Activated T-helper 17 cell treated with anti-CD3 and anti-CD28 coated beads, Interleukin-2, amount 50 U/mL, for 72 hours (primary cell): ENCODE measurements around the gene NCAPG2. TPM values are rescaled to one million over a fixed set of nuclear protein-coding genes. Genes with fewer than 3 reads are reported as not detected.
A peak's percentile ranks its signal among the peaks of the same experiment; 100 is the strongest.

Source experiments
- ATAC-seq: fragments of 150-1000 bp; cut with Tn5 transposase; replicated peaks from 2 replicates; pipeline ENCODE4 v1.10.0; 2021; ENCODE audit warnings: mild to moderate bottlenecking, moderate library complexity
- H3K27ac Mint-ChIP-seq: one replicate; pipeline ENCODE4 v1.8.0; 2022; ENCODE audit warnings: mixed read lengths
- H3K27me3 Mint-ChIP-seq: one replicate; pipeline ENCODE4 v1.8.0; 2022; ENCODE audit warnings: mixed read lengths
- H3K36me3 Mint-ChIP-seq: one replicate; pipeline ENCODE4 v1.8.0; 2022; ENCODE audit warnings: low read depth, mild to moderate bottlenecking, mixed read lengths
- H3K4me1 Mint-ChIP-seq: one replicate; pipeline ENCODE4 v1.8.0; 2022; ENCODE audit warnings: mixed read lengths
- H3K4me3 Mint-ChIP-seq: one replicate; pipeline ENCODE4 v1.8.0; 2022; ENCODE audit warnings: mild to moderate bottlenecking, mixed read lengths
- H3K9me3 Mint-ChIP-seq: one replicate; pipeline ENCODE4 v1.8.0; 2022; ENCODE audit warnings: mixed read lengths
- total RNA-seq, 2 donors: library from RNA; stranded (reverse); gene quantifications; one replicate each; pipeline ENCODE4 v1.2.3, GENCODE V29; 2022

The NCAPG2 gene
- total RNA-seq = 100 to 1,000 TPM; 129 to 141 TPM

GRCh38 chr7:158704524-158705233 is at the start of gene NCAPG2:
Gene NCAPG2 (minus strand): TSS chr7:158704804. CDS start chr7:158701899, 2,905 bp downstream.
- peaks cover 24% of the 10 kb centered on the region for H3K4me1 Mint-ChIP-seq

GRCh38 chr7:158753900-158754299 is 49.3 kb upstream of the NCAPG2 start:
- Mint-ChIP-seq H3K27me3 (no peaks in the 10 kb centered on the region), H3K4me1 (peaks cover 8% of the 10 kb centered on the region), H3K9me3 (no peaks in the 10 kb centered on the region), H3K27ac (no peak overlapping the region), H3K4me3 (no peak overlapping the region), H3K36me3 (peaks cover 90% of the 10 kb centered on the region)
- no peak for ATAC-seq

More at GRCh38 chr7:158704524-158705233, at the start of gene NCAPG2:
- peak within 1 kb of the TSS; percentile 82 for H3K4me3 Mint-ChIP-seq
- H3K27me3 Mint-ChIP-seq = no peaks in the 10 kb centered on the region
- peak within 1 kb of the TSS; percentile 25 for H3K27ac Mint-ChIP-seq
- H3K9me3 Mint-ChIP-seq = no peaks in the 10 kb centered on the region
- H3K36me3 Mint-ChIP-seq = peaks cover 37% of the 10 kb centered on the region
- ATAC-seq = peak; percentile 98

- H3K27me3 Mint-ChIP-seq = no peaks in the 10 kb centered on the region
- H3K4me3 Mint-ChIP-seq = no peak overlapping the region
- H3K36me3 Mint-ChIP-seq = peaks cover 90% of the 10 kb centered on the region
- H3K9me3 Mint-ChIP-seq = no peaks in the 10 kb centered on the region
- no peak for ATAC-seq
- no peaks in the 10 kb centered on the region for H3K4me1 Mint-ChIP-seq
- no peak overlapping the region for H3K27ac Mint-ChIP-seq
Observed at GRCh38 chr7:158751751-158752150, 47.1 kb upstream of the NCAPG2 start.

GRCh38 chr7:158751199-158751598 is 46.6 kb upstream of the NCAPG2 start:
- ATAC-seq = no peak
- Mint-ChIP-seq H3K4me1 (no peaks in the 10 kb centered on the region), H3K4me3 (no peak overlapping the region), H3K9me3 (no peaks in the 10 kb centered on the region), H3K36me3 (peaks cover 90% of the 10 kb centered on the region), H3K27ac (no peak overlapping the region), H3K27me3 (no peaks in the 10 kb centered on the region)

GRCh38 chr7:158750702-158751101 is 46.1 kb upstream of the NCAPG2 start:
- Mint-ChIP-seq H3K36me3 (peaks cover 91% of the 10 kb centered on the region), H3K27ac (no peak overlapping the region), H3K4me3 (no peak overlapping the region), H3K4me1 (no peaks in the 10 kb centered on the region), H3K9me3 (no peaks in the 10 kb centered on the region), H3K27me3 (no peaks in the 10 kb centered on the region)
- no peak for ATAC-seq

GRCh38 chr7:158749396-158749795 is 44.8 kb upstream of the NCAPG2 start:
- no peak for ATAC-seq
- H3K27me3 Mint-ChIP-seq = no peaks in the 10 kb centered on the region
- no peak overlapping the region for H3K4me3 Mint-ChIP-seq
- no peaks in the 10 kb centered on the region for H3K4me1 Mint-ChIP-seq
- peak overlapping the region; percentile 24 for H3K27ac Mint-ChIP-seq
- no peaks in the 10 kb centered on the region for H3K9me3 Mint-ChIP-seq
- peaks cover 91% of the 10 kb centered on the region for H3K36me3 Mint-ChIP-seq

- no peak for ATAC-seq
Observed at GRCh38 chr7:158748335-158748734, 43.7 kb upstream of the NCAPG2 start.

GRCh38 chr7:158747408-158747807 is 42.8 kb upstream of the NCAPG2 start:
- Mint-ChIP-seq H3K36me3 (peaks cover 95% of the 10 kb centered on the region), H3K4me1 (no peaks in the 10 kb centered on the region), H3K27ac (peak overlapping the region; percentile 39), H3K27me3 (no peaks in the 10 kb centered on the region), H3K4me3 (no peak overlapping the region), H3K9me3 (no peaks in the 10 kb centered on the region)
- ATAC-seq = no peak

More at GRCh38 chr7:158748335-158748734, 43.7 kb upstream of the NCAPG2 start:
- Mint-ChIP-seq H3K27me3 (no peaks in the 10 kb centered on the region), H3K4me1 (no peaks in the 10 kb centered on the region), H3K4me3 (no peak overlapping the region), H3K9me3 (no peaks in the 10 kb centered on the region), H3K27ac (no peak overlapping the region), H3K36me3 (peaks cover 94% of the 10 kb centered on the region)

- H3K4me1 Mint-ChIP-seq = no peaks in the 10 kb centered on the region
- H3K27me3 Mint-ChIP-seq = no peaks in the 10 kb centered on the region
- H3K36me3 Mint-ChIP-seq = peaks cover 98% of the 10 kb centered on the region
- H3K9me3 Mint-ChIP-seq = no peaks in the 10 kb centered on the region
- ATAC-seq = no peak
- H3K4me3 Mint-ChIP-seq = no peak overlapping the region
- peak overlapping the region; percentile 39 for H3K27ac Mint-ChIP-seq
Observed at GRCh38 chr7:158746957-158747356, 42.4 kb upstream of the NCAPG2 start.

GRCh38 chr7:158745057-158745715 is 40.6 kb upstream of the NCAPG2 start:
- Mint-ChIP-seq H3K36me3 (peaks cover 100% of the 10 kb centered on the region), H3K9me3 (no peaks in the 10 kb centered on the region), H3K4me1 (no peaks in the 10 kb centered on the region), H3K4me3 (no peak overlapping the region), H3K27me3 (no peaks in the 10 kb centered on the region), H3K27ac (no peak overlapping the region)
- ATAC-seq = no peak

- no peak overlapping the region for H3K27ac Mint-ChIP-seq
- H3K36me3 Mint-ChIP-seq = peaks cover 100% of the 10 kb centered on the region
- no peaks in the 10 kb centered on the region for H3K9me3 Mint-ChIP-seq
- ATAC-seq = no peak
- no peak overlapping the region for H3K4me3 Mint-ChIP-seq
- H3K4me1 Mint-ChIP-seq = no peaks in the 10 kb centered on the region
- H3K27me3 Mint-ChIP-seq = no peaks in the 10 kb centered on the region
Observed at GRCh38 chr7:158744070-158744469, 39.5 kb upstream of the NCAPG2 start.

GRCh38 chr7:158743219-158743618 is 38.6 kb upstream of the NCAPG2 start:
- no peak for ATAC-seq
- H3K9me3 Mint-ChIP-seq = no peaks in the 10 kb centered on the region
- H3K4me1 Mint-ChIP-seq = no peaks in the 10 kb centered on the region
- H3K4me3 Mint-ChIP-seq = no peak overlapping the region
- H3K27me3 Mint-ChIP-seq = no peaks in the 10 kb centered on the region
- no peak overlapping the region for H3K27ac Mint-ChIP-seq
- H3K36me3 Mint-ChIP-seq = peaks cover 100% of the 10 kb centered on the region

GRCh38 chr7:158742065-158742821 is 37.6 kb upstream of the NCAPG2 start:
- Mint-ChIP-seq H3K9me3 (no peaks in the 10 kb centered on the region), H3K27me3 (no peaks in the 10 kb centered on the region), H3K27ac (no peak overlapping the region), H3K4me3 (no peak overlapping the region), H3K36me3 (peaks cover 100% of the 10 kb centered on the region), H3K4me1 (no peaks in the 10 kb centered on the region)
- no peak for ATAC-seq

- no peaks in the 10 kb centered on the region for H3K9me3 Mint-ChIP-seq
- no peak overlapping the region for H3K4me3 Mint-ChIP-seq
- no peaks in the 10 kb centered on the region for H3K4me1 Mint-ChIP-seq
- H3K36me3 Mint-ChIP-seq = peaks cover 100% of the 10 kb centered on the region
- no peak for ATAC-seq
- H3K27me3 Mint-ChIP-seq = no peaks in the 10 kb centered on the region
- H3K27ac Mint-ChIP-seq = peak overlapping the region; percentile 13
Observed at GRCh38 chr7:158741294-158741666, 36.7 kb upstream of the NCAPG2 start.
